Measurements from ENCODE around the gene CFP.

Gene CFP

GRCh38 chrX:47573341-47574075 lies 56.2 kb downstream of the CFP start:
- peak; percentile 79 for DNase-seq
